HepG2 (cell line): ENCODE measurements around the gene PBX4. TPM values are rescaled to one million over a fixed set of nuclear protein-coding genes. Genes with fewer than 3 reads are reported as not detected.

Experiments used
- ATAC-seq: fragments of 200-7000 bp; cut with Tn5 transposase; 3 replicates; pipeline ENCODE4 v1.9.1; 2020; ENCODE audit warnings: mild to moderate bottlenecking, moderate library complexity
- BruUV-seq: library from RNA; stranded (reverse); fragments of 400-500 nt; replicated peaks from 2 replicates; lab custom pipeline; 2021; lab: Mats Ljungman, UMichigan
- CTCF ChIA-PET: fragments of 300-600 bp; formaldehyde crosslinking; extraction: SDS; loops from one replicate; lab custom pipeline; 2021; ENCODE audit warnings: low total read pairs, inconsistent platforms, low intra/inter-chr PET ratio; lab: Yijun Ruan, JAX
- POLR2A ChIA-PET: fragments of 350-600 bp; sonication (Branson Sonifier 250); formaldehyde crosslinking; loops from one replicate; lab custom pipeline; 2020; ENCODE audit warnings: antibody characterized with exemption, inconsistent platforms; lab: Yijun Ruan, JAX
- DNase-seq: peaks from one replicate; pipeline ENCODE4 v3.0.0-alpha.2; 2015; ENCODE audit warnings: low spot score
- FAIRE-seq: peaks from 3 replicates; lab custom pipeline; 2011; peaks lifted over from hg19 to GRCh38; lab: Jason Lieb, UNC
- H2AFZ ChIP-seq: one replicate; pipeline ENCODE4 v1.6.1; 2011; ENCODE audit warnings: low read length, inconsistent platforms
- H3K27ac ChIP-seq: fragments of 300-600 bp; 3 replicates; pipeline ENCODE4 v1.8.0; 2011; ENCODE audit warnings: mixed run types, mild to moderate bottlenecking, mixed read lengths, low read length, inconsistent platforms; ENCODE audit not compliant: insufficient read depth; ENCODE audit errors: extremely low read length
- H3K27me3 ChIP-seq, 2 experiments: fragments of 200-600 bp in 1 of 2; 2 replicates in 1 of 2; 3 replicates in 1 of 2; pipeline versions ENCODE4 v1.6.0 to v1.8.0; 2011; ENCODE audit warnings: low read length in 2 of 2, mild to moderate bottlenecking in 2 of 2, moderate library complexity in 2 of 2, inconsistent platforms in 1 of 2; ENCODE audit not compliant: insufficient read depth in 2 of 2, control insufficient read depth in 1 of 2
- H3K36me3 ChIP-seq, 2 experiments: fragments of 200-600 bp in 1 of 2; replicated peaks in 1 of 2; 2 replicates in 1 of 2; 3 replicates in 1 of 2; pipeline versions ENCODE4 v1.5.1 to v1.8.0; 2011; ENCODE audit warnings: low read length in 2 of 2, inconsistent platforms in 1 of 2; ENCODE audit not compliant: insufficient read depth in 2 of 2, control insufficient read depth in 1 of 2
- H3K4me1 ChIP-seq: 2 replicates; pipeline ENCODE4 v1.5.1; 2012; ENCODE audit warnings: low read length, inconsistent platforms; ENCODE audit not compliant: insufficient read depth
- H3K4me2 ChIP-seq: 2 replicates; pipeline ENCODE4 v1.6.0; 2011; ENCODE audit warnings: low read depth, low read length, inconsistent platforms
- H3K4me3 ChIP-seq, 3 experiments: fragments of 200-600 bp in 1 of 3; sonication (generic), shearing (Covaris generic) in 1 of 3; replicated peaks in 1 of 3; 2 replicates each; pipeline ENCODE4 v1.5.1; 2011 to 2016; ENCODE audit warnings: low read length in 3 of 3, inconsistent platforms in 2 of 3, low read depth in 2 of 3, mild to moderate bottlenecking in 2 of 3, control low read depth in 1 of 3, mixed read lengths in 1 of 3; ENCODE audit not compliant: insufficient read depth in 1 of 3
- H3K79me2 ChIP-seq: one replicate; pipeline ENCODE4 v1.6.1; 2011; ENCODE audit warnings: low read length, inconsistent platforms; ENCODE audit not compliant: insufficient read depth
- H3K9ac ChIP-seq: 2 replicates; pipeline ENCODE4 v1.6.0; 2011; ENCODE audit warnings: mild to moderate bottlenecking, low read depth, low read length, inconsistent platforms; ENCODE audit not compliant: insufficient read depth
- H3K9me3 ChIP-seq: 2 replicates; pipeline ENCODE4 v1.5.1; 2012; ENCODE audit warnings: mild to moderate bottlenecking, low read length
- H4K20me1 ChIP-seq: 2 replicates; pipeline ENCODE4 v1.6.0; 2011; ENCODE audit warnings: inconsistent platforms, mild to moderate bottlenecking, low read length, moderate library complexity; ENCODE audit not compliant: insufficient read depth
- PLRG1 ChIP-seq: fragments of 450-650 bp; conservative IDR thresholded peaks from 2 replicates; pipeline ENCODE4 v1.6.1; 2016
- SOX6 ChIP-seq, 2 experiments: fragments of 450-650 bp in 1 of 2; sonication (generic) in 1 of 2; formaldehyde crosslinking in 1 of 2; IDR thresholded peaks; 2 replicates each; pipeline versions ENCODE4 v1.4.0 to v1.6.1; 2017 to 2020; ENCODE audit warnings: antibody characterized with exemption in 1 of 2, mild to moderate bottlenecking in 1 of 2, missing genetic modification reagents in 1 of 2
- SSRP1 ChIP-seq: IDR thresholded peaks from 2 replicates; pipeline ENCODE4 v1.6.1; 2016; ENCODE audit warnings: control low read depth
- ZC3H13 ChIP-seq: sonication (generic); formaldehyde crosslinking; IDR thresholded peaks from 2 replicates; pipeline ENCODE4 v1.8.1; 2023; ENCODE audit warnings: mild to moderate bottlenecking, missing genetic modification reagents, moderate library complexity
- ZNF773 ChIP-seq: sonication (generic); formaldehyde crosslinking; IDR thresholded peaks from 2 replicates; pipeline ENCODE4 v1.4.0; 2020; ENCODE audit warnings: missing genetic modification reagents, borderline replicate concordance
- ZSCAN12 ChIP-seq: sonication (generic); formaldehyde crosslinking; IDR thresholded peaks from 2 replicates; pipeline ENCODE4 v1.9.0; 2021; ENCODE audit warnings: mild to moderate bottlenecking, missing genetic modification reagents
- WGBS: methylation state at CpG from one replicate; pipeline ENCODE4 v1.1.6; 2017; ENCODE audit warnings: low lambda C conversion rate; 5-methylcytosine and 5-hydroxymethylcytosine counted together
- in situ Hi-C: cut with HindIII; loops from 2 replicates; pipeline ENCODE4 v1.10.0; 2017; ENCODE audit warnings: low pct_unique_long_range_greater_than_20kb; ENCODE audit not compliant: extremely low pct_ligation_motif_present
- intact Hi-C: fragments of 100-400 bp; cut with micrococcal nuclease; formaldehyde crosslinking; loops from one replicate; pipeline ENCODE4 v1.10.0; 2022; ENCODE audit not compliant: unreplicated experiment
- polyA plus RNA-seq, 8 experiments: library from polyadenylated mRNA; depleted of rRNA in 3 of 8; stranded (reverse) in 7 of 8; unstranded in 1 of 8; fragments of >200 nt; fragmentation: Illumina TruSeq in 4 of 8; extraction: Trizol in 4 of 8; gene quantifications; 2 replicates each; pipeline versions ENCODE4 v1.2.1 to v1.2.3, GENCODE V29; 2011 to 2016; ENCODE audit warnings: low read depth in 4 of 8, missing spikeins in 1 of 8, mixed read lengths in 1 of 8; ENCODE audit not compliant: insufficient read depth in 1 of 8
- total RNA-seq, 5 experiments: library from RNA; depleted of rRNA; stranded (reverse); fragments of >200 nt; fragmentation: Illumina TruSeq; extraction: Trizol; gene quantifications; 2 replicates each; pipeline ENCODE4 v1.2.3, GENCODE V29; 2016; ENCODE audit warnings: low read depth in 1 of 5
- TF ChIP-seq, protein P1 (sequence below): sonication (generic); formaldehyde crosslinking; IDR thresholded peaks from 2 replicates; pipeline ENCODE4 v1.8.0; 2022; ENCODE audit warnings: missing genetic modification reagents, low read depth, mild to moderate bottlenecking, borderline replicate concordance
- TF ChIP-seq, protein P2 (sequence below): sonication (generic); formaldehyde crosslinking; IDR thresholded peaks from 2 replicates; pipeline ENCODE4 v1.5.1; 2020; ENCODE audit warnings: missing genetic modification reagents, mild to moderate bottlenecking, borderline replicate concordance
- TF ChIP-seq, protein P3 (sequence below): sonication (generic); formaldehyde crosslinking; IDR thresholded peaks from 2 replicates; pipeline ENCODE4 v1.5.1; 2020; ENCODE audit warnings: mild to moderate bottlenecking, missing genetic modification reagents
- TF ChIP-seq, protein P4 (sequence below): IDR thresholded peaks from 2 replicates; pipeline ENCODE4 v1.6.1; 2016; ENCODE audit warnings: missing compliant biosample characterization, missing genetic modification reagents, borderline replicate concordance

PBX4 gene
- total and polyA plus RNA-seq, 2 of the 13 experiments (the other 11 are each of a cell fraction or from before 2014, with no cell fraction given), result not detected

DNA sequence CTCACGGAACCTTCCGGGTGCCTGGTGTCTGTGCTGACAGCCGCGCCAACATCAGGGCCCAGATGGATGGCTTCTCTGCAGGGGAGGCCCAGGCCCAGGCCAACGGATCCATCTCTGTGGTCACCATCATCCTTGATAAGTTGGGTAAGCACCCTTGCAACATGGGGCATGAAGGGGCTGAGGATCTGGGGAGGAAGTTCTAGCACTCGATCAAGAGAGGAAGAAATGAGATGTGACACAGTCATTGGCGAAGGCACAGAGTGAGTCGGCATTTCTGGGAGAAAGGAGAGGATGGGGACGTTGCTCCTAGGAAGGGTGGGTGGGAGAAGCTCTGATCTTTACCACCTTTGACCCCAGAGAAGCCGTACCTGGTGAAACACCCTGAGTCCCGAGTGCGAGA is 76.0 kb downstream of the PBX4 start:
- Histone ChIP-seq H3K4me3 (no peak overlapping the region), H3K79me2 (no peaks in the 10 kb centered on the region), H2AFZ (no peak overlapping the region), H3K36me3 (no peaks in the 10 kb centered on the region), H4K20me1 (no peaks in the 10 kb centered on the region), H3K9me3 (no peaks in the 10 kb centered on the region), H3K27me3 (peaks cover 4 to 25% of the 10 kb centered on the region in 2 experiments; a peak in 3 of 5 replicates), H3K9ac (no peak overlapping the region), H3K4me2 (no peak overlapping the region), H3K4me1 (0 out of 2 replicates have a peak, but pooled peaks cover 5% of the 10 kb centered on the region), H3K27ac (no peak overlapping the region)
- DNase-seq, result no peak
- in situ Hi-C loops, result loop anchor here (25.0 kb wide), 1 partner anchor 420 kb away; no protein-coding TSS in a partner anchor
- no peak for FAIRE-seq
- 35% methylated on average over 8 of the region's 12 CpGs for WGBS
- ATAC-seq, result no peak
- intact Hi-C loops, result no loop called here
- TF ChIP-seq ZSCAN12 (CRISPR knock-in tag) (no peak), PLRG1 (no peak)
- TF ChIP-seq, protein P1, sequence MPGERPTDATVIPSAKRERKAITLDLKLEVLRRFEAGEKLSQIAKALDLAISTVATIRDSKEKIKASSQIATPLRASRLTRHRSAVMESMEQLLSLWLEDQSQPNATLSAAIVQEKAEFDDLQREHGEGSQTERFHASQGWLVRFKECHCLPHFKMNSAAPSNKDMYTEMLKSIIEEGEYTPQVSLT (CRISPR knock-in tag), result no peak
- no TSS peak for BruUV-seq
- ChIA-PET CTCF (no interaction called here), POLR2A (no interaction called here)

DNA sequence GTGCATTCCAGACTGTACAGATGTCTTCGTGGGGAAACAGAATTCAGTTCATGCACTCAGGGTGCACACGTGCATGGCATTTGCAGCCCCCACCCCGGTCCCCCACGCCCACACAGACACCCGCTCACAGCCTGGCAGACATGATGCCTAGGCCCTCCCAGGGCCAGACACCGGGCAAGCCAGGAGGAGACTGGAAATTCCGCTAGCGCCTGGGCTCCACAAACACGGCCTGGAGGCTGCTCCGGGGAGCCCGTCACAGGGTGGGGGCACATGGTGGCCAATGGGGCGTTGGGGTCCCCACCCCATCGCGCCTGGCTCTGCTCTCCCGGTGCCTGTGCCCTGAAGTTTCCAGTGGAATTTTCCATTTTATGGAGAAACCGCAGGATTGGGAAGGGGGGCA is 76.9 kb downstream of the PBX4 start:
- Histone ChIP-seq H3K9ac (no peak overlapping the region), H3K4me1 (0 out of 2 replicates have a peak, but pooled peaks cover 5% of the 10 kb centered on the region), H3K4me2 (no peak overlapping the region), H3K36me3 (no peaks in the 10 kb centered on the region), H4K20me1 (no peaks in the 10 kb centered on the region), H3K27ac (no peak overlapping the region), H2AFZ (no peak overlapping the region), H3K27me3 (peaks cover 2 to 16% of the 10 kb centered on the region in 2 experiments; a peak in 2 of 5 replicates), H3K4me3 (no peak overlapping the region), H3K9me3 (no peaks in the 10 kb centered on the region), H3K79me2 (no peaks in the 10 kb centered on the region)
- intact Hi-C loops (no loop called here), in situ Hi-C loops (loop anchor here (25.0 kb wide), 1 partner anchor 421 kb away; no protein-coding TSS in a partner anchor)
- FAIRE-seq (no peak), DNase-seq (no peak), ATAC-seq (no peak)
- ChIA-PET POLR2A (no interaction called here), CTCF (no interaction called here)
- 36% methylated on average over 2 of the region's 16 CpGs for WGBS
- BruUV-seq, result no TSS peak
- TF ChIP-seq ZNF773, result no peak
- no peak for TF ChIP-seq ZC3H13 (CRISPR knock-in tag)
- TF ChIP-seq SOX6 (IDR thresholded peaks at IDR 0.05), result no peak
- no peak for TF ChIP-seq SOX6 (CRISPR knock-in tag; IDR thresholded peaks at IDR 0.05)
- TF ChIP-seq, protein P2, sequence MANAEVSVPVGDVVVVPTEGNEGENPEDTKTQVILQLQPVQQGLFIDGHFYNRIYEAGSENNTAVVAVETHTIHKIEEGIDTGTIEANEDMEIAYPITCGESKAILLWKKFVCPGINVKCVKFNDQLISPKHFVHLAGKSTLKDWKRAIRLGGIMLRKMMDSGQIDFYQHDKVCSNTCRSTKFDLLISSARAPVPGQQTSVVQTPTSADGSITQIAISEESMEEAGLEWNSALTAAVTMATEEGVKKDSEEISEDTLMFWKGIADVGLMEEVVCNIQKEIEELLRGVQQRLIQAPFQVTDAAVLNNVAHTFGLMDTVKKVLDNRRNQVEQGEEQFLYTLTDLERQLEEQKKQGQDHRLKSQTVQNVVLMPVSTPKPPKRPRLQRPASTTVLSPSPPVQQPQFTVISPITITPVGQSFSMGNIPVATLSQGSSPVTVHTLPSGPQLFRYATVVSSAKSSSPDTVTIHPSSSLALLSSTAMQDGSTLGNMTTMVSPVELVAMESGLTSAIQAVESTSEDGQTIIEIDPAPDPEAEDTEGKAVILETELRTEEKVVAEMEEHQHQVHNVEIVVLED (CRISPR knock-in tag), result no peak
- no peak for TF ChIP-seq SSRP1 (CRISPR knock-in tag)
- TF ChIP-seq, protein P3, sequence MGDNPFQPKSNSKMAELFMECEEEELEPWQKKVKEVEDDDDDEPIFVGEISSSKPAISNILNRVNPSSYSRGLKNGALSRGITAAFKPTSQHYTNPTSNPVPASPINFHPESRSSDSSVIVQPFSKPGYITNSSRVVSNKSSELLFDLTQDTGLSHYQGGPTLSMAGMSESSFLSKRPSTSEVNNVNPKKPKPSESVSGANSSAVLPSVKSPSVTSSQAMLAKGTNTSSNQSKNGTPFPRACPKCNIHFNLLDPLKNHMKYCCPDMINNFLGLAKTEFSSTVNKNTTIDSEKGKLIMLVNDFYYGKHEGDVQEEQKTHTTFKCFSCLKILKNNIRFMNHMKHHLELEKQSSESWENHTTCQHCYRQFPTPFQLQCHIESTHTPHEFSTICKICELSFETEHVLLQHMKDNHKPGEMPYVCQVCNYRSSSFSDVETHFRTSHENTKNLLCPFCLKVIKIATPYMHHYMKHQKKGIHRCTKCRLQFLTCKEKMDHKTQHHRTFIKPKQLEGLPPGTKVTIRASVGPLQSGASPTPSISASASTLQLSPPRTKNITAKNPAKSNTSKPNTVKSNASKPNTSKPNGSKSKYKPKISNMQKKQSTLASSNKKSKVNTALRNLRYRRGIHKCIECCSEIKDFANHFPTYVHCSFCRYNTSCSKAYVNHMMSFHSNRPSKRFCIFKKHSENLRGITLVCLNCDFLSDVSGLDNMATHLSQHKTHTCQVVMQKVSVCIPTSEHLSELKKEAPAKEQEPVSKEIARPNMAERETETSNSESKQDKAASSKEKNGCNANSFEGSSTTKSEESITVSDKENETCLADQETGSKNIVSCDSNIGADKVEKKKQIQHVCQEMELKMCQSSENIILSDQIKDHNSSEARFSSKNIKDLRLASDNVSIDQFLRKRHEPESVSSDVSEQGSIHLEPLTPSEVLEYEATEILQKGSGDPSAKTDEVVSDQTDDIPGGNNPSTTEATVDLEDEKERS (CRISPR knock-in tag), result no peak
- TF ChIP-seq, protein P4, sequence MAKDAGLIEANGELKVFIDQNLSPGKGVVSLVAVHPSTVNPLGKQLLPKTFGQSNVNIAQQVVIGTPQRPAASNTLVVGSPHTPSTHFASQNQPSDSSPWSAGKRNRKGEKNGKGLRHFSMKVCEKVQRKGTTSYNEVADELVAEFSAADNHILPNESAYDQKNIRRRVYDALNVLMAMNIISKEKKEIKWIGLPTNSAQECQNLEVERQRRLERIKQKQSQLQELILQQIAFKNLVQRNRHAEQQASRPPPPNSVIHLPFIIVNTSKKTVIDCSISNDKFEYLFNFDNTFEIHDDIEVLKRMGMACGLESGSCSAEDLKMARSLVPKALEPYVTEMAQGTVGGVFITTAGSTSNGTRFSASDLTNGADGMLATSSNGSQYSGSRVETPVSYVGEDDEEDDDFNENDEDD (CRISPR knock-in tag), result no peak
